Neural cell (in vitro differentiated cells): ENCODE data around the gene GSG1L. TPM values are rescaled to one million over a fixed set of nuclear protein-coding genes. Genes with fewer than 3 reads are reported as not detected.

Experiments used
- H2AFZ ChIP-seq: fragments of 200-600, 300-800 bp; sonication (generic), shearing (Covaris generic); 2 replicates; pipeline ENCODE4 v1.6.0; 2014; ENCODE audit warnings: low read depth, mild to moderate bottlenecking, antibody characterized with exemption, low read length, moderate library complexity
- H3F3A ChIP-seq: fragments of 200-600 bp; shearing (Covaris generic); 2 replicates; pipeline ENCODE4 v1.6.1; 2016; ENCODE audit warnings: mild to moderate bottlenecking, moderate library complexity, mixed read lengths, antibody characterized with exemption, low read length; ENCODE audit not compliant: insufficient read depth, poor library complexity, severe bottlenecking
- H3K27ac ChIP-seq: fragments of 200-600, 300-800 bp; sonication (generic), shearing (Covaris generic); 2 replicates; pipeline ENCODE4 v1.5.1; 2014; ENCODE audit warnings: mild to moderate bottlenecking, low read length, moderate library complexity
- H3K27me3 ChIP-seq: fragments of 300-800, 200-600 bp; sonication (generic), shearing (Covaris generic); 2 replicates; pipeline ENCODE4 v1.6.0; 2014; ENCODE audit warnings: mild to moderate bottlenecking, low read depth, low read length, moderate library complexity; ENCODE audit not compliant: insufficient read depth
- H3K36me3 ChIP-seq: fragments of 300-800, 200-600 bp; sonication (generic), shearing (Covaris generic); 2 replicates; pipeline ENCODE4 v1.5.1; 2014; ENCODE audit warnings: mild to moderate bottlenecking, antibody characterized with exemption, low read length, moderate library complexity; ENCODE audit not compliant: insufficient read depth
- H3K4me2 ChIP-seq: fragments of 300-800, 200-600 bp; sonication (generic), shearing (Covaris generic); 2 replicates; pipeline ENCODE4 v1.6.0; 2014; ENCODE audit warnings: mild to moderate bottlenecking, low read length
- H3K4me3 ChIP-seq: fragments of 300-800, 200-600 bp; sonication (generic), shearing (Covaris generic); 2 replicates; pipeline ENCODE4 v1.5.1; 2014; ENCODE audit warnings: mild to moderate bottlenecking, low read length, moderate library complexity
- H3K79me2 ChIP-seq: fragments of 200-600 bp; shearing (Covaris generic); replicated peaks from 2 replicates; pipeline ENCODE4 v1.6.0; 2014; ENCODE audit warnings: mild to moderate bottlenecking, low read length, moderate library complexity; ENCODE audit not compliant: insufficient read depth
- H3K9ac ChIP-seq: fragments of 300-800, 200-600 bp; sonication (generic), shearing (Covaris generic); 2 replicates; pipeline ENCODE4 v1.6.1; 2016; ENCODE audit warnings: mild to moderate bottlenecking, low read length, mixed read lengths
- H3K9me2 ChIP-seq: fragments of 200-600 bp; shearing (Covaris generic); 2 replicates; pipeline ENCODE4 v1.6.1; 2016; ENCODE audit warnings: mild to moderate bottlenecking, low read length, mixed read lengths; ENCODE audit not compliant: insufficient read depth
- H3K9me3 ChIP-seq: fragments of 200-600, 300-800 bp; sonication (generic), shearing (Covaris generic); 2 replicates; pipeline ENCODE4 v1.6.1; 2016; ENCODE audit warnings: mild to moderate bottlenecking, mixed run types, low read length, moderate library complexity, mixed read lengths
- H4K20me1 ChIP-seq: fragments of 200-600 bp; shearing (Covaris generic); 2 replicates; pipeline ENCODE4 v1.6.1; 2016; ENCODE audit warnings: mild to moderate bottlenecking, mixed run types; ENCODE audit not compliant: insufficient read depth
- EP300 ChIP-seq: fragments of 450-650 bp; conservative IDR thresholded peaks from 2 replicates; pipeline ENCODE4 v1.6.1; 2014; ENCODE audit warnings: antibody characterized with exemption, mild to moderate bottlenecking, moderate library complexity; ENCODE audit not compliant: poor library complexity, severe bottlenecking
- EZH2 ChIP-seq: fragments of 200-600, 300-800 bp; shearing (Covaris generic), sonication (generic); IDR thresholded peaks from 2 replicates; pipeline ENCODE4 v1.6.1; 2014; ENCODE audit warnings: antibody characterized with exemption, low read length, borderline replicate concordance, mild to moderate bottlenecking; ENCODE audit not compliant: insufficient read depth, poor library complexity, severe bottlenecking
- MXI1 ChIP-seq: fragments of 450-650 bp; conservative IDR thresholded peaks from 2 replicates; pipeline ENCODE4 v1.6.1; 2014; ENCODE audit warnings: antibody characterized with exemption, mild to moderate bottlenecking; ENCODE audit not compliant: poor library complexity, severe bottlenecking
- POLR2AphosphoS5 ChIP-seq: IDR thresholded peaks from 2 replicates; pipeline ENCODE4 v1.6.1; 2012
- RAD21 ChIP-seq: fragments of 450-650 bp; conservative IDR thresholded peaks from 2 replicates; pipeline ENCODE4 v1.6.1; 2014; ENCODE audit warnings: antibody characterized with exemption, mild to moderate bottlenecking, moderate library complexity
- SMC3 ChIP-seq: fragments of 450-650 bp; conservative IDR thresholded peaks from 2 replicates; pipeline ENCODE4 v1.6.1; 2014; ENCODE audit warnings: antibody characterized with exemption, mild to moderate bottlenecking, moderate library complexity; ENCODE audit not compliant: poor library complexity
- TAF1 ChIP-seq: IDR thresholded peaks from 2 replicates; pipeline ENCODE4 v1.6.1; 2012; ENCODE audit warnings: low read depth
- polyA plus RNA-seq: library from polyadenylated mRNA; depleted of rRNA; stranded (reverse); fragments of >200 nt; gene quantifications from 2 replicates; pipeline ENCODE4 v1.2.3, GENCODE V29; 2014
- TF ChIP-seq, protein P1 (sequence below): fragments of 450-650 bp; IDR thresholded peaks from 2 replicates; pipeline ENCODE4 v1.5.1; 2014; ENCODE audit warnings: antibody characterized with exemption, mild to moderate bottlenecking, moderate library complexity; ENCODE audit not compliant: poor library complexity, severe bottlenecking
- TF ChIP-seq, protein P2 (sequence below): IDR thresholded peaks from 2 replicates; pipeline ENCODE4 v1.6.1; 2012; ENCODE audit warnings: borderline replicate concordance

Gene GSG1L
- polyA plus RNA-seq, 1 donor from 2014 or later: 0.85 TPM

DNA sequence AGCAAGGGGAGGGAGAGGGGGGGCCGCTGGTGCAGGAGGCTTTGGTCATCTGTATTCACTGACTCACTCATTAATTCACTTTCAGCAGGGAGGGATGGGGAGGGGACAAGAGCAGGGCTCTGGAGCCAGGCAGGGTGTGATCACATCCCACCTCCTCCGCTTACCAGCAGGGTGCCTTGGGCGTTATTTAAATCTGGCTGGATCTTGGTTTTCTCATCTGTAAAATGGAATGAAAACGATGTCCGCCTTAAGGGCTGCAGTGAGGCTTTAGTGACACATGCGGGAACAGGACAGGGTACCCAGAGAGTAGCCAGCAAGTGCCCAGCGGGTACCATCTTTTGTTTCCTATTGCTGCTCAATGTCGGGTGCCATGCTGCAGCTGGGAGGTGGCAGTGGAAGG lies 161.0 kb downstream of the GSG1L start:
- no peak overlapping the region for H3K27ac ChIP-seq
- no peaks in the 10 kb centered on the region for H3K27me3 ChIP-seq
- no peaks in the 10 kb centered on the region for H3K9me2 ChIP-seq
- TF ChIP-seq RAD21: no peak
- no peak for TF ChIP-seq EZH2
- no peak for TF ChIP-seq MXI1
- TF ChIP-seq TAF1: no peak
- TF ChIP-seq EP300: no peak
- TF ChIP-seq, protein P1, sequence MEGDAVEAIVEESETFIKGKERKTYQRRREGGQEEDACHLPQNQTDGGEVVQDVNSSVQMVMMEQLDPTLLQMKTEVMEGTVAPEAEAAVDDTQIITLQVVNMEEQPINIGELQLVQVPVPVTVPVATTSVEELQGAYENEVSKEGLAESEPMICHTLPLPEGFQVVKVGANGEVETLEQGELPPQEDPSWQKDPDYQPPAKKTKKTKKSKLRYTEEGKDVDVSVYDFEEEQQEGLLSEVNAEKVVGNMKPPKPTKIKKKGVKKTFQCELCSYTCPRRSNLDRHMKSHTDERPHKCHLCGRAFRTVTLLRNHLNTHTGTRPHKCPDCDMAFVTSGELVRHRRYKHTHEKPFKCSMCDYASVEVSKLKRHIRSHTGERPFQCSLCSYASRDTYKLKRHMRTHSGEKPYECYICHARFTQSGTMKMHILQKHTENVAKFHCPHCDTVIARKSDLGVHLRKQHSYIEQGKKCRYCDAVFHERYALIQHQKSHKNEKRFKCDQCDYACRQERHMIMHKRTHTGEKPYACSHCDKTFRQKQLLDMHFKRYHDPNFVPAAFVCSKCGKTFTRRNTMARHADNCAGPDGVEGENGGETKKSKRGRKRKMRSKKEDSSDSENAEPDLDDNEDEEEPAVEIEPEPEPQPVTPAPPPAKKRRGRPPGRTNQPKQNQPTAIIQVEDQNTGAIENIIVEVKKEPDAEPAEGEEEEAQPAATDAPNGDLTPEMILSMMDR: no peak
- TF ChIP-seq SMC3: no peak
- TF ChIP-seq, protein P2, sequence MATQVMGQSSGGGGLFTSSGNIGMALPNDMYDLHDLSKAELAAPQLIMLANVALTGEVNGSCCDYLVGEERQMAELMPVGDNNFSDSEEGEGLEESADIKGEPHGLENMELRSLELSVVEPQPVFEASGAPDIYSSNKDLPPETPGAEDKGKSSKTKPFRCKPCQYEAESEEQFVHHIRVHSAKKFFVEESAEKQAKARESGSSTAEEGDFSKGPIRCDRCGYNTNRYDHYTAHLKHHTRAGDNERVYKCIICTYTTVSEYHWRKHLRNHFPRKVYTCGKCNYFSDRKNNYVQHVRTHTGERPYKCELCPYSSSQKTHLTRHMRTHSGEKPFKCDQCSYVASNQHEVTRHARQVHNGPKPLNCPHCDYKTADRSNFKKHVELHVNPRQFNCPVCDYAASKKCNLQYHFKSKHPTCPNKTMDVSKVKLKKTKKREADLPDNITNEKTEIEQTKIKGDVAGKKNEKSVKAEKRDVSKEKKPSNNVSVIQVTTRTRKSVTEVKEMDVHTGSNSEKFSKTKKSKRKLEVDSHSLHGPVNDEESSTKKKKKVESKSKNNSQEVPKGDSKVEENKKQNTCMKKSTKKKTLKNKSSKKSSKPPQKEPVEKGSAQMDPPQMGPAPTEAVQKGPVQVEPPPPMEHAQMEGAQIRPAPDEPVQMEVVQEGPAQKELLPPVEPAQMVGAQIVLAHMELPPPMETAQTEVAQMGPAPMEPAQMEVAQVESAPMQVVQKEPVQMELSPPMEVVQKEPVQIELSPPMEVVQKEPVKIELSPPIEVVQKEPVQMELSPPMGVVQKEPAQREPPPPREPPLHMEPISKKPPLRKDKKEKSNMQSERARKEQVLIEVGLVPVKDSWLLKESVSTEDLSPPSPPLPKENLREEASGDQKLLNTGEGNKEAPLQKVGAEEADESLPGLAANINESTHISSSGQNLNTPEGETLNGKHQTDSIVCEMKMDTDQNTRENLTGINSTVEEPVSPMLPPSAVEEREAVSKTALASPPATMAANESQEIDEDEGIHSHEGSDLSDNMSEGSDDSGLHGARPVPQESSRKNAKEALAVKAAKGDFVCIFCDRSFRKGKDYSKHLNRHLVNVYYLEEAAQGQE: no peak
- H3K9ac ChIP-seq: no peak overlapping the region
- H4K20me1 ChIP-seq: no peaks in the 10 kb centered on the region
- H3K36me3 ChIP-seq: no peaks in the 10 kb centered on the region
- H3K4me2 ChIP-seq: no peak overlapping the region
- H3F3A ChIP-seq: no peaks in the 10 kb centered on the region
- H3K79me2 ChIP-seq: no peaks in the 10 kb centered on the region
- no peak overlapping the region for H2AFZ ChIP-seq
- no peaks in the 10 kb centered on the region for H3K9me3 ChIP-seq
- no peak overlapping the region for H3K4me3 ChIP-seq

DNA sequence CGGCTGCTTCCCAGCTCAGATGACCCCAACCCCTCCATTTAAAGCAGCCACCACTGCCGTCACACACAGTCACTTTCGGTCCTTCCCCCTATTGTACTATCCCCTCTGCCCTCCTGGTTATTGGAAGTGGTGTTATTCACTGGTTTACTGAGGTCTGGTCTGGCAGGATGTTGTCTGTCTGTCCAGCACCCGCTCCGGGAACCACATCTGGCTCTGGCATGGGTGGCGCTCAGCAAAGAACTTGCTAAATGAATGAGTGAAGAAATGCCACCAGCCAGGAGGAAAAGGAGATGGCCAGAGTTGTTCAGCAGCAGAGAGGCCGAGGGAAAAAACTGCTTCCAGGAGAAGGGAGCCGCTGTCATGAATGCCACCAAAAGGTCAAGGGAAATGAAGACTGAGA lies 161.6 kb downstream of the GSG1L start:
- H3K4me2 ChIP-seq: no peak overlapping the region
- no peak overlapping the region for H3K4me3 ChIP-seq
- TF ChIP-seq, protein P2: no peak
- TF ChIP-seq POLR2AphosphoS5 (no peak), MXI1 (no peak), TAF1 (no peak), EZH2 (no peak), SMC3 (no peak), EP300 (no peak), RAD21 (no peak)
- TF ChIP-seq, protein P1: no peak
- no peaks in the 10 kb centered on the region for H3K9me2 ChIP-seq
- no peak overlapping the region for H3K9ac ChIP-seq
- no peak overlapping the region for H2AFZ ChIP-seq
- H3K27me3 ChIP-seq: no peaks in the 10 kb centered on the region
- H3F3A ChIP-seq: no peaks in the 10 kb centered on the region
- no peaks in the 10 kb centered on the region for H4K20me1 ChIP-seq
- no peaks in the 10 kb centered on the region for H3K36me3 ChIP-seq
- H3K27ac ChIP-seq: no peak overlapping the region
- H3K9me3 ChIP-seq: no peaks in the 10 kb centered on the region
- no peaks in the 10 kb centered on the region for H3K79me2 ChIP-seq
